Type B pancreatic cell (in vitro differentiated cells): ENCODE results near the gene ABCG8. TPM values are rescaled to one million over a fixed set of nuclear protein-coding genes. Genes with fewer than 3 reads are reported as not detected.

Experiments
- DNase-seq: peaks from one replicate; pipeline ENCODE4 v3.0.0; 2021; ENCODE audit warnings: mixed read lengths; ENCODE audit not compliant: unreplicated experiment; ENCODE audit errors: extremely low spot score
- H3K27ac Mint-ChIP-seq: 2 replicates; pipeline ENCODE4 v1.8.0; 2021; ENCODE audit warnings: mild to moderate bottlenecking, mixed read lengths
- H3K27me3 Mint-ChIP-seq: 2 replicates; pipeline ENCODE4 v1.8.0; 2021; ENCODE audit warnings: mixed read lengths
- H3K36me3 Mint-ChIP-seq: 2 replicates; pipeline ENCODE4 v1.8.0; 2021; ENCODE audit warnings: mixed read lengths
- H3K4me1 Mint-ChIP-seq: one replicate; pipeline ENCODE4 v1.8.0; 2021; ENCODE audit warnings: mixed read lengths; ENCODE audit not compliant: unreplicated experiment
- H3K4me3 Mint-ChIP-seq: 2 replicates; pipeline ENCODE4 v1.8.0; 2021; ENCODE audit warnings: mild to moderate bottlenecking, mixed read lengths
- H3K9me3 Mint-ChIP-seq: 2 replicates; pipeline ENCODE4 v1.8.0; 2021; ENCODE audit warnings: mixed read lengths
- long read RNA-seq: library from polyadenylated mRNA; unstranded; transcript quantifications from one replicate; pipeline ENCODE4 v2.0.0, GENCODE V29; 2020
- total RNA-seq: library from RNA; stranded (reverse); gene quantifications from 2 replicates; pipeline ENCODE4 v1.2.1, GENCODE V29; 2021; ENCODE audit warnings: low replicate concordance
- TF ChIP-seq, protein P1 (sequence below): fragments of 200-600 bp; sonication (generic); conservative IDR thresholded peaks from 2 replicates; pipeline ENCODE4 v1.5.0; 2021; ENCODE audit warnings: antibody characterized with exemption, mild to moderate bottlenecking

Gene ABCG8
- 0.31 TPM in 1 of 2 replicates, not detected in the other for total RNA-seq
- long read RNA-seq, partial matches to known transcripts = 1 of 1 reads
- long read RNA-seq, other reads (novel, unspliced or antisense) = 0 of 1 reads

DNA sequence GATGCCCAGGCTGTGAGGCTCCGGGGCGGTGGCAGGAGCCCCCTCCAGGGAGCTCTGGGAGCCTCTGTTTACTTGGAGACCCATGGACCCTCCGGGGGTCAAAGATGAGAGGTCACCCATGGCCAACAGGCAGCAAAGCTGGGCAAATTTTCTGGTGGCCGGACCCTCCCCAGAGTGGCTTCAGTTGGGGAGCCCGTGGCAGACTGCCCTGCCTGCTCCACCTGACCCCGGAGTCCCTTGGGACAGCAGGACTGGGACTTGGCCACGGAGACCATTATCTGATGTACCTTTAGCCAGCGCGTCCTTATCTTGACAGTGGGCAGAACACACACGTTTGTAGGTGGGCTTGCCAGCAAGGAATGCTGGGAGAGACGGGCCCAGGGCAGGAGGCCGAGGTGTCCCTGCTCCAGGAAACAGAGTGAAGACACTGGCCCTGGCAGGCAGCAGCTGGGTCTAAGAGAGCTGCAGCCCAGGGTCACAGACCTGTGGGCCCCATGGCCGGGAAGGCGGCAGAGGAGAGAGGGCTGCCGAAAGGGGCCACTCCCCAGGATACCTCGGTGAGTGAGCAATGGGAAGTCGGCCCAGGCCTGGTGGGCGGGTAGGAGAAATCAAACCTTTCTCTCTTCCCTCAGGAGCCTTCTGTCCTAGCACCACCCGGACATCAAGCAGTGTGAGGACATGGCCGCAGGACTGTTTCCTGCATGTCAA is at the start of gene ABCG8, which contains the start of gene ABCG5:
Gene ABCG8, plus strand, starts transcription at position 412 of the 708 bp plus-strand sequence. Its CDS starts 83 bp downstream, at position 495.
Gene ABCG5, minus strand, starts transcription at position 280 of the 708 bp plus-strand sequence. Its CDS starts 160 bp downstream, at position 120.
- H3K27ac Mint-ChIP-seq = no peak within 1 kb of the TSS
- H3K36me3 Mint-ChIP-seq = no peaks in the 10 kb centered on the region
- no peaks in the 10 kb centered on the region for H3K27me3 Mint-ChIP-seq
- peak; percentile 61 for DNase-seq
- H3K4me3 Mint-ChIP-seq = no peak within 1 kb of the TSS
- TF ChIP-seq, protein P1, sequence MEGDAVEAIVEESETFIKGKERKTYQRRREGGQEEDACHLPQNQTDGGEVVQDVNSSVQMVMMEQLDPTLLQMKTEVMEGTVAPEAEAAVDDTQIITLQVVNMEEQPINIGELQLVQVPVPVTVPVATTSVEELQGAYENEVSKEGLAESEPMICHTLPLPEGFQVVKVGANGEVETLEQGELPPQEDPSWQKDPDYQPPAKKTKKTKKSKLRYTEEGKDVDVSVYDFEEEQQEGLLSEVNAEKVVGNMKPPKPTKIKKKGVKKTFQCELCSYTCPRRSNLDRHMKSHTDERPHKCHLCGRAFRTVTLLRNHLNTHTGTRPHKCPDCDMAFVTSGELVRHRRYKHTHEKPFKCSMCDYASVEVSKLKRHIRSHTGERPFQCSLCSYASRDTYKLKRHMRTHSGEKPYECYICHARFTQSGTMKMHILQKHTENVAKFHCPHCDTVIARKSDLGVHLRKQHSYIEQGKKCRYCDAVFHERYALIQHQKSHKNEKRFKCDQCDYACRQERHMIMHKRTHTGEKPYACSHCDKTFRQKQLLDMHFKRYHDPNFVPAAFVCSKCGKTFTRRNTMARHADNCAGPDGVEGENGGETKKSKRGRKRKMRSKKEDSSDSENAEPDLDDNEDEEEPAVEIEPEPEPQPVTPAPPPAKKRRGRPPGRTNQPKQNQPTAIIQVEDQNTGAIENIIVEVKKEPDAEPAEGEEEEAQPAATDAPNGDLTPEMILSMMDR = no peak
- no peaks in the 10 kb centered on the region for H3K9me3 Mint-ChIP-seq
- no peaks in the 10 kb centered on the region for H3K4me1 Mint-ChIP-seq

DNA sequence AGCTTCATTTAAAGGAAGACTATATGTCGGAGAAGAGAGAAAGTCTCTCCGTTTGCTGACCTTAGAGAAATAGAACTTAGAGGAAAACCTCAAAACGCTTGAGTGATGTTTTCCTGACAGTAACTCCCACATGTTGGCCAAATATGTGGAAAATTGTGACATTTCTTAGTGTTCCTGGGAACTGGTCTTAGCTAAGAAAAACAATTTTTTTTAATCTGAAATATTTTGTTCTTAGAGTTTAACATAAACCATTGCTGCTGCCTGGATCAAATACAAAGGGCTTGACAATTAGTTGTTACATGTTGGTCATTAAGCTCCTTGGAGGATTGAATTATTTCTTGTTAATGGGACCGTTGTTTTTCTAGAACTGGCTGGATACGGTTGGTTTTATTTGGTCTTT is 48.6 kb upstream of the ABCG8 start:
- DNase-seq = no peak
- H3K9me3 Mint-ChIP-seq = no peaks in the 10 kb centered on the region
- H3K4me1 Mint-ChIP-seq = no peaks in the 10 kb centered on the region
- H3K27ac Mint-ChIP-seq = no peak overlapping the region
- peaks cover 18% of the 10 kb centered on the region for H3K36me3 Mint-ChIP-seq
- TF ChIP-seq, protein P1 = no peak
- H3K27me3 Mint-ChIP-seq = no peaks in the 10 kb centered on the region
- no peak overlapping the region for H3K4me3 Mint-ChIP-seq

- no peak overlapping the region for H3K27ac Mint-ChIP-seq
- DNase-seq = no peak
- H3K4me1 Mint-ChIP-seq = no peaks in the 10 kb centered on the region
- TF ChIP-seq, protein P1 = no peak
- no peaks in the 10 kb centered on the region for H3K27me3 Mint-ChIP-seq
- no peak overlapping the region for H3K4me3 Mint-ChIP-seq
- no peaks in the 10 kb centered on the region for H3K9me3 Mint-ChIP-seq
- peaks cover 18% of the 10 kb centered on the region for H3K36me3 Mint-ChIP-seq
These were observed 47.6 kb upstream of the ABCG8 start for GRCh38 chr2:43791035-43791765.

DNA sequence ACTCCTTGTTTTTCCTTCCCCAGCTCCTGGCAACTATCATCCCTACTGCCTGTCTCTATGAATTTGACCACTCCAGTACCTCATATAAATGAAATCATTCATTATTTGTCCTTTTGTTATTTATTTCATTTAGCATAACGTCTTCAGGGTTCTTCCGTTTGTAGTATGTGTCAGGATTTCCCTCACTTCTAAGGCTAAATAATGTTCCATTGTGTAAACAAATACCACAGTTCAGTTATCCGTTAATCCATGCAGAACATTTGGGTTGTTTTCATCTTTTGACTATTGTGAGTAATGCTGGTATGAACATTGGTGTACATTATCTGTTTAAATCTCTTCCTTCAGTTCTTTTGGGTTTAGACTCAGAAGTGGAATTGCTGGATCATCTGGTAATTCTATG is 46.1 kb upstream of the ABCG8 start:
- Mint-ChIP-seq H3K36me3 (peaks cover 18% of the 10 kb centered on the region), H3K27me3 (no peaks in the 10 kb centered on the region), H3K4me1 (no peaks in the 10 kb centered on the region), H3K27ac (no peak overlapping the region), H3K4me3 (no peak overlapping the region), H3K9me3 (no peaks in the 10 kb centered on the region)
- TF ChIP-seq, protein P1 = no peak
- no peak for DNase-seq

DNA sequence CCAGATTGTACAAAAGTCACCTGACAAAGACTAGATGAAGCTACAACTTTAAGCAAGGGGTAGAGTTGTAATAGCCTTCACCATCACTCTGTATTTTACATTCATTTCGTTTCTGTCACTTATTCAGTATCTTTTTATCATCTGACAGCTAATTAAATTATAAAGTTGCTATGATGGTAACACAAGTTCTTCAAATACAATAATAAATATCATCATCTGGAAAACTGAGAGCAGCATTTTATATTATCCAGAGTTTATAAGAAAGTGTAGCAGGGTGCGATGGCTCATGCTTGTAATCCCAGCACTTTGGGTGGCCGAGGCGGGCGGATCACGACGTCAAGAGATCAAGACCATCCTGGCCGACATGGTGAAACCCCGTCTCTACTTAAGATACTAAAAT is 43.8 kb upstream of the ABCG8 start:
- DNase-seq = no peak
- H3K27me3 Mint-ChIP-seq = no peaks in the 10 kb centered on the region
- H3K9me3 Mint-ChIP-seq = no peaks in the 10 kb centered on the region
- H3K4me1 Mint-ChIP-seq = no peaks in the 10 kb centered on the region
- H3K36me3 Mint-ChIP-seq = peaks cover 14% of the 10 kb centered on the region
- TF ChIP-seq, protein P1 = no peak
- H3K27ac Mint-ChIP-seq = no peak overlapping the region
- no peak overlapping the region for H3K4me3 Mint-ChIP-seq
